GM12878 (cell line): Measurements from ENCODE around the gene CCDC15. TPM values are rescaled to one million over a fixed set of nuclear protein-coding genes. Genes with fewer than 3 reads are reported as not detected.

Source experiments
- CEBPZ ChIP-seq: fragments of 150-350 bp; IDR thresholded peaks from 2 replicates; pipeline ENCODE4 v1.6.1; 2016; ENCODE audit warnings: low read depth, low read length
- JUND ChIP-seq: IDR thresholded peaks from 2 replicates; pipeline ENCODE4 v1.6.1; 2012; ENCODE audit warnings: low read depth, mild to moderate bottlenecking, low read length, improper control_type of control experiment, moderate library complexity
- LARP7 ChIP-seq: fragments of 450-650 bp; IDR thresholded peaks from 2 replicates; pipeline ENCODE4 v1.6.1; 2017; ENCODE audit warnings: mild to moderate bottlenecking
- NR2F1 ChIP-seq: fragments of 450-650 bp; conservative IDR thresholded peaks from 2 replicates; pipeline ENCODE4 v1.6.1; 2017; ENCODE audit warnings: mild to moderate bottlenecking
- POLR2A ChIP-seq: IDR thresholded peaks from 2 replicates; pipeline ENCODE4 v1.6.1; 2011; ENCODE audit warnings: low read depth, mild to moderate bottlenecking, low read length
- RELB ChIP-seq: fragments of 450-650 bp; IDR thresholded peaks from 2 replicates; pipeline ENCODE4 v1.6.1; 2017; ENCODE audit warnings: low read depth, mild to moderate bottlenecking, moderate library complexity
- RFX5 ChIP-seq: IDR thresholded peaks from 2 replicates; pipeline ENCODE4 v1.6.1; 2011; ENCODE audit warnings: low read depth, low read length, improper control_type of control experiment
- SPI1 ChIP-seq: IDR thresholded peaks from 2 replicates; pipeline ENCODE4 v1.6.1; 2011; ENCODE audit warnings: low read depth, mild to moderate bottlenecking, low read length, moderate library complexity, borderline replicate concordance; ENCODE audit not compliant: insufficient read depth
- polyA plus RNA-seq, 11 experiments: library from polyadenylated mRNA; depleted of rRNA in 4 of 11; unstranded in 6 of 11; stranded (reverse) in 5 of 11; fragments of >200 nt; fragmentation: Nextera tagmentation in 4 of 11; fragmentation: Illumina TruSeq in 1 of 11; extraction: Ambion mirVana in 4 of 11; extraction: Trizol in 1 of 11; gene quantifications; 1 replicate in 1 of 11; 2 replicates in 10 of 11; pipeline versions ENCODE4 v1.2.1 to v1.2.3, GENCODE V29; 2011 to 2016; ENCODE audit warnings: inconsistent platforms in 2 of 11, missing spikeins in 2 of 11, low read depth in 1 of 11
- total RNA-seq, 4 experiments: library from RNA; depleted of rRNA in 3 of 4; stranded (reverse); fragments of >200 nt in 3 of 4; fragmentation: Illumina TruSeq in 1 of 4; extraction: Trizol in 1 of 4; gene quantifications; 2 replicates each; pipeline versions ENCODE4 v1.2.1 to v1.2.3, GENCODE V29; 2013 to 2021
- TF ChIP-seq, protein P1 (sequence below): IDR thresholded peaks from 2 replicates; pipeline ENCODE4 v1.6.1; 2012; ENCODE audit warnings: improper control_type of control experiment, low read depth, low read length; ENCODE audit not compliant: insufficient replicate concordance

CCDC15 gene
- total and polyA plus RNA-seq, 10 of the 15 experiments (the other 5 are each of a cell fraction or from before 2014, with no cell fraction given) = 2.0 to 5.3 (median 3.3) TPM

- TF ChIP-seq, protein P1, sequence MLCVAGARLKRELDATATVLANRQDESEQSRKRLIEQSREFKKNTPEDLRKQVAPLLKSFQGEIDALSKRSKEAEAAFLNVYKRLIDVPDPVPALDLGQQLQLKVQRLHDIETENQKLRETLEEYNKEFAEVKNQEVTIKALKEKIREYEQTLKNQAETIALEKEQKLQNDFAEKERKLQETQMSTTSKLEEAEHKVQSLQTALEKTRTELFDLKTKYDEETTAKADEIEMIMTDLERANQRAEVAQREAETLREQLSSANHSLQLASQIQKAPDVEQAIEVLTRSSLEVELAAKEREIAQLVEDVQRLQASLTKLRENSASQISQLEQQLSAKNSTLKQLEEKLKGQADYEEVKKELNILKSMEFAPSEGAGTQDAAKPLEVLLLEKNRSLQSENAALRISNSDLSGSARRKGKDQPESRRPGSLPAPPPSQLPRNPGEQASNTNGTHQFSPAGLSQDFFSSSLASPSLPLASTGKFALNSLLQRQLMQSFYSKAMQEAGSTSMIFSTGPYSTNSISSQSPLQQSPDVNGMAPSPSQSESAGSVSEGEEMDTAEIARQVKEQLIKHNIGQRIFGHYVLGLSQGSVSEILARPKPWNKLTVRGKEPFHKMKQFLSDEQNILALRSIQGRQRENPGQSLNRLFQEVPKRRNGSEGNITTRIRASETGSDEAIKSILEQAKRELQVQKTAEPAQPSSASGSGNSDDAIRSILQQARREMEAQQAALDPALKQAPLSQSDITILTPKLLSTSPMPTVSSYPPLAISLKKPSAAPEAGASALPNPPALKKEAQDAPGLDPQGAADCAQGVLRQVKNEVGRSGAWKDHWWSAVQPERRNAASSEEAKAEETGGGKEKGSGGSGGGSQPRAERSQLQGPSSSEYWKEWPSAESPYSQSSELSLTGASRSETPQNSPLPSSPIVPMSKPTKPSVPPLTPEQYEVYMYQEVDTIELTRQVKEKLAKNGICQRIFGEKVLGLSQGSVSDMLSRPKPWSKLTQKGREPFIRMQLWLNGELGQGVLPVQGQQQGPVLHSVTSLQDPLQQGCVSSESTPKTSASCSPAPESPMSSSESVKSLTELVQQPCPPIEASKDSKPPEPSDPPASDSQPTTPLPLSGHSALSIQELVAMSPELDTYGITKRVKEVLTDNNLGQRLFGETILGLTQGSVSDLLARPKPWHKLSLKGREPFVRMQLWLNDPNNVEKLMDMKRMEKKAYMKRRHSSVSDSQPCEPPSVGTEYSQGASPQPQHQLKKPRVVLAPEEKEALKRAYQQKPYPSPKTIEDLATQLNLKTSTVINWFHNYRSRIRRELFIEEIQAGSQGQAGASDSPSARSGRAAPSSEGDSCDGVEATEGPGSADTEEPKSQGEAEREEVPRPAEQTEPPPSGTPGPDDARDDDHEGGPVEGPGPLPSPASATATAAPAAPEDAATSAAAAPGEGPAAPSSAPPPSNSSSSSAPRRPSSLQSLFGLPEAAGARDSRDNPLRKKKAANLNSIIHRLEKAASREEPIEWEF = no peak
- TF ChIP-seq LARP7 (no peak), RFX5 (no peak), RELB (no peak), CEBPZ (no peak), NR2F1 (no peak), JUND (no peak), POLR2A (no peak), SPI1 (no peak)
- TF ChIP-seq, all 136 proteins: peak for 0
These were observed 132.8 kb downstream of the CCDC15 start (continued) for GRCh38 chr11:125086633-125087296.
